Calu3 (cell line): ENCODE results near the gene IKBKE. TPM values are rescaled to one million over a fixed set of nuclear protein-coding genes. Genes with fewer than 3 reads are reported as not detected.
"Not testable (repeated sequence)": the region's sequence is repeated elsewhere in the genome, so short reads cannot be mapped to it uniquely, and the experiment has no call there.

Experiments
- BruUV-seq: library from RNA; stranded (reverse); fragments of 400-500 nt; replicated peaks from 2 replicates; lab custom pipeline; 2021; lab: Mats Ljungman, UMichigan
- CTCF ChIA-PET: fragments of 300-600 bp; sonication (Branson Sonifier 250); formaldehyde crosslinking; loops from one replicate; lab custom pipeline; 2022; ENCODE audit warnings: antibody characterized with exemption; lab: Charles Lee
- DNase-seq: peaks from one replicate; pipeline ENCODE4 v3.0.0; 2022
- H3K27ac Mint-ChIP-seq: one replicate; pipeline ENCODE4 v1.8.0; 2022; ENCODE audit warnings: mixed read lengths; ENCODE audit not compliant: unreplicated experiment
- H3K27me3 Mint-ChIP-seq: one replicate; pipeline ENCODE4 v1.8.0; 2022; ENCODE audit warnings: mixed read lengths; ENCODE audit not compliant: unreplicated experiment
- H3K36me3 Mint-ChIP-seq: one replicate; pipeline ENCODE4 v1.8.0; 2022; ENCODE audit warnings: mild to moderate bottlenecking, moderate library complexity, mixed read lengths; ENCODE audit not compliant: insufficient read depth, unreplicated experiment
- H3K4me1 Mint-ChIP-seq: one replicate; pipeline ENCODE4 v1.8.0; 2022; ENCODE audit warnings: mild to moderate bottlenecking, low read depth, mixed read lengths; ENCODE audit not compliant: unreplicated experiment
- H3K4me3 Mint-ChIP-seq: one replicate; pipeline ENCODE4 v1.8.0; 2022; ENCODE audit warnings: mild to moderate bottlenecking, low read depth, moderate library complexity, mixed read lengths; ENCODE audit not compliant: unreplicated experiment
- H3K9me3 Mint-ChIP-seq: one replicate; pipeline ENCODE4 v1.8.0; 2022; ENCODE audit warnings: low read depth, mixed read lengths; ENCODE audit not compliant: unreplicated experiment
- intact Hi-C: fragments of 100-400 bp; cut with micrococcal nuclease; formaldehyde crosslinking; loops from one replicate; pipeline ENCODE4 v1.10.0; 2022; ENCODE audit not compliant: unreplicated experiment
- total RNA-seq: library from RNA; stranded (reverse); gene quantifications from 2 replicates; pipeline ENCODE4 v1.2.3, GENCODE V29; 2022
- TF ChIP-seq, protein P1 (sequence below): fragments of 200-600 bp; IDR thresholded peaks from one replicate; pipeline ENCODE4 v1.8.0; 2022; ENCODE audit warnings: antibody characterized with exemption; ENCODE audit not compliant: unreplicated experiment

IKBKE gene
- total RNA-seq, 1 experiment from 2014 or later: 47.5 TPM

DNA sequence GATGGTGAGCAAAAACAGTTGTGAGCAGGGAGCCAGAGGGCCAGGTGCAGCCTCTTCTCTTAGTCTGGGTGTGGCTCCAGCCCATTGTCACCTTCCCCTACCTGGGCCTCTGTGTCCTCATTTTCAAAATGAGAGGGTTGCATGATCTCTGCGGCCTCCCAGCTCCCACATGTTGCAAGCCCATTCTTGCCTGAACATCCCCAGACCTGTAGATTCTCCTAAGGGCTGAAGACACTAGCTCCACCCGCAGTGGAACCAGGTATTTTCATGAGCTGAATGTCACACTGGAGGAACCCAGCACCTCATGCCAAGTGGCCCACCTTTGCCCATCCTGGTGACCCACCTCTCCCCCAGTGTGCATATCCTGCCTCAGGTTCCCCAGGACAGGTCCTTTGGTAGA is 12.3 kb downstream of the IKBKE start:
- intact Hi-C loops: no loop called here
- TF ChIP-seq, protein P1, sequence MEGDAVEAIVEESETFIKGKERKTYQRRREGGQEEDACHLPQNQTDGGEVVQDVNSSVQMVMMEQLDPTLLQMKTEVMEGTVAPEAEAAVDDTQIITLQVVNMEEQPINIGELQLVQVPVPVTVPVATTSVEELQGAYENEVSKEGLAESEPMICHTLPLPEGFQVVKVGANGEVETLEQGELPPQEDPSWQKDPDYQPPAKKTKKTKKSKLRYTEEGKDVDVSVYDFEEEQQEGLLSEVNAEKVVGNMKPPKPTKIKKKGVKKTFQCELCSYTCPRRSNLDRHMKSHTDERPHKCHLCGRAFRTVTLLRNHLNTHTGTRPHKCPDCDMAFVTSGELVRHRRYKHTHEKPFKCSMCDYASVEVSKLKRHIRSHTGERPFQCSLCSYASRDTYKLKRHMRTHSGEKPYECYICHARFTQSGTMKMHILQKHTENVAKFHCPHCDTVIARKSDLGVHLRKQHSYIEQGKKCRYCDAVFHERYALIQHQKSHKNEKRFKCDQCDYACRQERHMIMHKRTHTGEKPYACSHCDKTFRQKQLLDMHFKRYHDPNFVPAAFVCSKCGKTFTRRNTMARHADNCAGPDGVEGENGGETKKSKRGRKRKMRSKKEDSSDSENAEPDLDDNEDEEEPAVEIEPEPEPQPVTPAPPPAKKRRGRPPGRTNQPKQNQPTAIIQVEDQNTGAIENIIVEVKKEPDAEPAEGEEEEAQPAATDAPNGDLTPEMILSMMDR: no peak
- H3K36me3 Mint-ChIP-seq: peaks cover 26% of the 10 kb centered on the region
- H3K4me1 Mint-ChIP-seq: peaks cover 23% of the 10 kb centered on the region
- H3K4me3 Mint-ChIP-seq: no peak overlapping the region
- no peaks in the 10 kb centered on the region for H3K27me3 Mint-ChIP-seq
- BruUV-seq: no TSS peak
- no peak for DNase-seq
- CTCF ChIA-PET: interaction anchor here (1.3 kb wide), 1 partner anchor 12 kb away, joined by 6 read pairs; the partner anchor contains the start of gene IKBKE
- H3K9me3 Mint-ChIP-seq: no peaks in the 10 kb centered on the region
- no peak overlapping the region for H3K27ac Mint-ChIP-seq

- H3K4me3 Mint-ChIP-seq, H3K9me3 Mint-ChIP-seq, BruUV-seq, intact Hi-C loops, CTCF ChIA-PET, DNase-seq, H3K27ac Mint-ChIP-seq, H3K27me3 Mint-ChIP-seq: not testable (repeated sequence)
- Mint-ChIP-seq H3K4me1 (peaks cover 23% of the 10 kb centered on the region), H3K36me3 (peaks cover 27% of the 10 kb centered on the region)
These were observed 13.6 kb downstream of the IKBKE start for GRCh38 chr1:206483864-206484263.

- CTCF ChIA-PET: no interaction called here
- no peak overlapping the region for H3K27ac Mint-ChIP-seq
- no peaks in the 10 kb centered on the region for H3K27me3 Mint-ChIP-seq
- no TSS peak for BruUV-seq
- TF ChIP-seq, protein P1: no peak
- intact Hi-C loops: no loop called here
- H3K4me1 Mint-ChIP-seq: peaks cover 14% of the 10 kb centered on the region
- no peak overlapping the region for H3K4me3 Mint-ChIP-seq
- H3K9me3 Mint-ChIP-seq: no peaks in the 10 kb centered on the region
- H3K36me3 Mint-ChIP-seq: peaks cover 29% of the 10 kb centered on the region
- DNase-seq: no peak
These were observed 14.6 kb downstream of the IKBKE start for GRCh38 chr1:206484901-206485300.

DNA sequence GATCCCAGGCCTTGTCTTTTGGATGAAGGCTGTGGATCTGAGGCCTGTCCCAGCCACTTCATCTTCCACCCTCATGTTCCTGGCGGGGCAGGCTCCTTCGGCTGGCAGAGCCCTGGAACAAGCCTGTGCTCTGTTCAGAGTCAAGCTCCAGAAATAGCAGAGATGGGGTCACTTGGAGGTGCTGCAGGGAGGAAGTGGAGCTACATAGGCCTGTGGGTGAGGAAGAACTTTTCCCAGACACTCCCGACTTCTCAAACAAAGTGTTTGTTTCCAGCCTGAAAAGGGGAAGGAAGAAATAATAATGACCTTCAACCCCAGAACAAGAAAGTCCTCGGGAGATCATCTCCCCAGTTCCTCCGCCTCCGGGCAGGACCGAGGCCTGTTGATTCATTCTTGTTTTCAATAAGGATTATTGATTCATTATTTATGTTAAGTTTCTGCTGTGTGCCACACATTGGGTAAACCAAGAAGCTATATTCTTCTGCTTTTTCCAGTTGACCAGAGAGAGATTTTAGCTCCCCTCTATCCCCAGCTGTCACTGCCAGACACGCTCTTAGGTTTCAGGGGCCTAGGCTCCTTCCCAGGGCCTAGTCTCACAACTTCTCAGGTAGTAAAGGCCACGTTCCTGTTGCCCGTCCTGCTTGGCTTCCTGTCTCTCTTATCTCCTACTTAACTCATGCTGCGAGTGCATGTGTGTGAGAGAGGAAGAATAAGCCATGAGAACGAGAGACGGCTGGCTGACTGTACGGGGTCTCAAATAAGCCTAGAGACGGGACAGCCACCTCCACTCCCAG is 16.9 kb downstream of the IKBKE start:
- Mint-ChIP-seq H3K9me3 (no peaks in the 10 kb centered on the region), H3K4me3 (no peak overlapping the region), H3K27ac (no peak overlapping the region), H3K4me1 (no peaks in the 10 kb centered on the region), H3K27me3 (no peaks in the 10 kb centered on the region), H3K36me3 (peaks cover 38% of the 10 kb centered on the region)
- TF ChIP-seq, protein P1: no peak
- BruUV-seq: no TSS peak
- DNase-seq: no peak
- CTCF ChIA-PET: interaction anchor here (0.7 kb wide), 1 partner anchor 100 kb away, joined by 3 read pairs; no protein-coding TSS in a partner anchor
- intact Hi-C loops: no loop called here

- TF ChIP-seq, protein P1: no peak
- no peaks in the 10 kb centered on the region for H3K4me1 Mint-ChIP-seq
- no peaks in the 10 kb centered on the region for H3K9me3 Mint-ChIP-seq
- CTCF ChIA-PET: interaction anchor here (0.7 kb wide), 1 partner anchor 99 kb away, joined by 3 read pairs; no protein-coding TSS in a partner anchor
- no peak overlapping the region for H3K27ac Mint-ChIP-seq
- intact Hi-C loops: no loop called here
- no peaks in the 10 kb centered on the region for H3K27me3 Mint-ChIP-seq
- BruUV-seq: no TSS peak
- no peak for DNase-seq
- no peak overlapping the region for H3K4me3 Mint-ChIP-seq
- peaks cover 35% of the 10 kb centered on the region for H3K36me3 Mint-ChIP-seq
These were observed 17.7 kb downstream of the IKBKE start for GRCh38 chr1:206487970-206488369.
